GM21423 (cell line): Measurements from ENCODE around the gene DDO.

Source experiments
- ATAC-seq: cut with Tn5 transposase; IDR thresholded peaks from one replicate; pipeline ENCODE4 v1.9.1; 2021; ENCODE audit warnings: mild to moderate bottlenecking, moderate library complexity; ENCODE audit not compliant: unreplicated experiment

DDO gene

DNA sequence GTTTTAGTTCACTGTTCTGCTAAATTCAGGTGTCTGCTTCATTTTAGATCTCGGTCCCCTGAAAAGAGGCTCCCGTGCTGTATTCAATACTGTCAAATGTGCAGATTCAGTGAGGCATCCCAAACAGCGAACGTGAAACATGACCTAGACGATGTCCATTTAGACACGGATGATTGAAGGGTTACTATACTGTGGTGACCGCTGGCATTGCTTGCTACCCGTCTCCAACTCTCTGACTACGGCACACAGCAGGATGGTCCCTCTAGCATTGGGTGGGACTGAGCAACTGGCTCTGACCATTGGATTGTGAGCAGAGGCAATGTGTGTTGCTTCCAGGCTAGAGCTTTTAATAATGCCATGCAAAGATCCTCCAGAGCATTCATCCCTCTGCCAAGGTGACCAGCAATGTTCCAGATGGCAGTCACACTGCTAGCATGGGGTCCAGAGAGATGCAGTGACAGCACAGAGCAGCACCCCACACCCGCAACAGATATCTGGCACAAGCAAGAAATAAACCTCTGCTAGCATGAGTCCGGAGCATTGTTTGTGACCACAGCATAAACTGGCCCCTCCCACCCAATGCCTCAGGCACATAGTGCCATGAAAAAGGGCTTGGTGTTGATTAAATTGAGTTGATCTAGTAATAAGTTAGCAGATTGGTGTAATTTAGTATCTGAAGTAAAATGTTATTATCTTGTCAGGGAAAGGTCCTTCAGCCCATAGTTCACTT lies 66.2 kb downstream of the DDO start:
- no peak for ATAC-seq

DNA sequence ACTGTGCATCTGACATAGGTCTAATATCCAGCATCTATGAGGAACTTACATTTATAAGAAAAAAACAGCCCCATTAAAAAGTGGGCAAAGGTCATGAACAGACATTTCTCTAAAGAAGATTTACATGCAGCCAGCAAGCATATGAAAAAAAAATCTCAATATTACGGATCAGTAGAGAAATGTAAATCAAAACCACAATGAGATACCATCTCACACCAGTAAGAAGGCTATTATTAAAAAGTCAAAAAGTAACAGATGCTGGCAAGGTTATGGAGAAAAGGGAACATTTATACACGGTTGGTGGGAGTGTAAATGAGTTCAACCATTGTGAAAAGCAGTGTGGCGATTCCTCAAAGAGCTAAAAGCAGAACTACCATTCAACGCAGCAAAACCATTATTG lies 70.3 kb downstream of the DDO start:
- no peak for ATAC-seq

DNA sequence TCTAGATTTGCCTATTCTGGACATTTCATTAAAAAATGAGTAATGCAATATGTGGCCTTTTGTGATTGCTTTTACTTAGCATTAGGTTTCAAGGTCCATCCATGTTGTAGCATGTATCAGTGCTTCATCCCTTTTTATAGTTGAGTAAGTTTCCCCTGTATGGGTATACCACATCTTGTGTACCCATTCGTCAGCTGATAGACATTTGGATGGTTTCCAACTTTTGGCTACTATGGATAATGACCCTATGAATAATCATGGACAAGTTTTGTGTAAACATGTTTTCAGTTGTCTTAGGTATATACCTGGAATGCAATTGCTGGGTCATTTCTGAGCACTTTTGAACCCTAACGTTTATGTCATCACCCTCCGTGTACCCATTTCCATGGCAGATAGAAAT lies 72.6 kb downstream of the DDO start:
- ATAC-seq: no peak
